Mesendoderm (in vitro differentiated cells): ENCODE data around the gene MAN2A1.

Experiments used
- DNase-seq: peaks from one replicate; pipeline ENCODE4 v3.0.0; 2013
- H2AK5ac ChIP-seq: 2 replicates; pipeline ENCODE4 v1.6.1; 2013; ENCODE audit warnings: low read length, inconsistent platforms
- H2BK120ac ChIP-seq: 2 replicates; pipeline ENCODE4 v1.6.1; 2013; ENCODE audit warnings: low read depth, mild to moderate bottlenecking, low read length, moderate library complexity, mixed read lengths
- H2BK15ac ChIP-seq: replicated peaks from 2 replicates; pipeline ENCODE4 v1.6.1; 2013; ENCODE audit warnings: low read depth, mild to moderate bottlenecking, moderate library complexity
- H2BK5ac ChIP-seq: 2 replicates; pipeline ENCODE4 v1.6.1; 2013; ENCODE audit warnings: low read length, inconsistent platforms
- H3K18ac ChIP-seq: 2 replicates; pipeline ENCODE4 v1.6.1; 2013; ENCODE audit warnings: mild to moderate bottlenecking, low read length, mixed read lengths
- H3K23ac ChIP-seq: one replicate; pipeline ENCODE4 v1.6.1; 2013; ENCODE audit warnings: low read length
- H3K27ac ChIP-seq: 2 replicates; pipeline ENCODE4 v1.5.1; 2013; ENCODE audit warnings: low read depth, mild to moderate bottlenecking, inconsistent platforms, low read length, moderate library complexity
- H3K27me3 ChIP-seq: 2 replicates; pipeline ENCODE4 v1.6.1; 2013; ENCODE audit warnings: low read length, control low read depth, mild to moderate bottlenecking, inconsistent platforms; ENCODE audit not compliant: insufficient read depth, poor library complexity
- H3K36me3 ChIP-seq: 2 replicates; pipeline ENCODE4 v1.6.1; 2013; ENCODE audit warnings: low read length, inconsistent platforms; ENCODE audit not compliant: control insufficient read depth, insufficient read depth
- H3K4ac ChIP-seq: one replicate; pipeline ENCODE4 v1.6.1; 2013; ENCODE audit warnings: low read depth, mild to moderate bottlenecking, low read length, moderate library complexity
- H3K4me1 ChIP-seq: 2 replicates; pipeline ENCODE4 v1.6.1; 2013; ENCODE audit warnings: low read depth, low read length, inconsistent platforms; ENCODE audit not compliant: control insufficient read depth
- H3K4me2 ChIP-seq: 2 replicates; pipeline ENCODE4 v1.6.1; 2013; ENCODE audit warnings: low read length
- H3K4me3 ChIP-seq: 2 replicates; pipeline ENCODE4 v1.5.1; 2013; ENCODE audit warnings: mild to moderate bottlenecking, low read length
- H3K56ac ChIP-seq: one replicate; pipeline ENCODE4 v1.6.1; 2013; ENCODE audit warnings: low read length
- H3K79me1 ChIP-seq: 2 replicates; pipeline ENCODE4 v1.6.1; 2013; ENCODE audit warnings: low read length, inconsistent platforms
- H3K79me2 ChIP-seq: 2 replicates; pipeline ENCODE4 v1.6.1; 2013; ENCODE audit warnings: mild to moderate bottlenecking, low read length; ENCODE audit not compliant: control insufficient read depth, insufficient read depth
- H3K9ac ChIP-seq: 2 replicates; pipeline ENCODE4 v1.6.1; 2013; ENCODE audit warnings: low read length, inconsistent platforms
- H4K5ac ChIP-seq: one replicate; pipeline ENCODE4 v1.6.1; 2013; ENCODE audit warnings: low read length
- H4K8ac ChIP-seq: one replicate; pipeline ENCODE4 v1.6.1; 2013; ENCODE audit warnings: low read depth, mild to moderate bottlenecking, control low read depth, low read length, moderate library complexity
- WGBS: extraction: QIAGEN DNeasy Blood & Tissue Kit; methylation state at CpG from one replicate; pipeline ENCODE4 v1.1.7; 2013; ENCODE audit warnings: low lambda C conversion rate, missing lambda C conversion rate; ENCODE audit not compliant: insufficient coverage; ENCODE audit errors: extremely low coverage; 5-methylcytosine and 5-hydroxymethylcytosine counted together

The MAN2A1 gene

DNA sequence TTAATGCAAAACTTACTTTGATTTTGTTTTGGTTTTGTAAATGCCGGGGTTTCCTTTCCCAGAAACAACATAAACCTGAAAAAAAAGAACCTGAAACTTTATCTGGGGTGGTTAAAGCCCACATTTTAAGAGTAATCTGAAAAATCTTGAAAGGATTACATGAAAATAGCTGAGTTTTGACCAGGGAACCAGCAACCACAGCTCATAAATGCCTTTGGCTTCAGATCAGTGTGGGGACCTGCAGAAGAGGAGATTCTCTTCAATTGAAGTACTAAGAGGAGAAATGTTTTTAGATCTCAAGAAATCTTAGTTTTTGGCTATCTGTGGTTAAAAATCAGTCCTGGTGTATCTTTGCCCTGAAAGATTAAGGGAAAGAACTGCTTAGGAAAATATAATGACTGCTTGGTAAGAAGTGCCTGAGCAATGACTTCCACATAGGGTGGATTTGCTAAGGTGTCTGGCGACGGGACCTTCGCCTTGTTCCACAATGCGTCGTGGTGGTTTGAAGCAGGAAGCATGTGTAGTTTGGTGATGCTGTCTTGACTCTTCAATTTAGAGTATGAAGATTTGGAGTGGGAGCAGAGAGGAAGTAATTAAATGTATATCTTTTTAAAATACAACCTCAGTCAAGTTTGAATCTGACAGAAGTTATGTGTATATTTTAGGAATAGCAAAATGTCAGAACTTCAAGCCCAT lies 186.5 kb downstream of the MAN2A1 start:
- H3K23ac ChIP-seq, result no peak overlapping the region
- H4K5ac ChIP-seq, result no peak overlapping the region
- no peak overlapping the region for H2BK15ac ChIP-seq
- H3K27ac ChIP-seq, result no peak overlapping the region
- H3K56ac ChIP-seq, result no peak overlapping the region
- no peak overlapping the region for H3K9ac ChIP-seq
- no CpG with 5 or more reads among the region's 6 CpGs for WGBS
- no peak overlapping the region for H2BK120ac ChIP-seq
- H3K4me3 ChIP-seq, result no peak overlapping the region
- H3K4me1 ChIP-seq, result no peaks in the 10 kb centered on the region
- no peak overlapping the region for H3K18ac ChIP-seq
- no peaks in the 10 kb centered on the region for H3K36me3 ChIP-seq
- H2AK5ac ChIP-seq, result no peak overlapping the region
- no peak overlapping the region for H3K4me2 ChIP-seq
- no peak overlapping the region for H4K8ac ChIP-seq
- H3K79me1 ChIP-seq, result no peaks in the 10 kb centered on the region
- H2BK5ac ChIP-seq, result no peak overlapping the region
- H3K79me2 ChIP-seq, result no peaks in the 10 kb centered on the region
- H3K4ac ChIP-seq, result no peak overlapping the region
- no peak for DNase-seq
- no peaks in the 10 kb centered on the region for H3K27me3 ChIP-seq

DNA sequence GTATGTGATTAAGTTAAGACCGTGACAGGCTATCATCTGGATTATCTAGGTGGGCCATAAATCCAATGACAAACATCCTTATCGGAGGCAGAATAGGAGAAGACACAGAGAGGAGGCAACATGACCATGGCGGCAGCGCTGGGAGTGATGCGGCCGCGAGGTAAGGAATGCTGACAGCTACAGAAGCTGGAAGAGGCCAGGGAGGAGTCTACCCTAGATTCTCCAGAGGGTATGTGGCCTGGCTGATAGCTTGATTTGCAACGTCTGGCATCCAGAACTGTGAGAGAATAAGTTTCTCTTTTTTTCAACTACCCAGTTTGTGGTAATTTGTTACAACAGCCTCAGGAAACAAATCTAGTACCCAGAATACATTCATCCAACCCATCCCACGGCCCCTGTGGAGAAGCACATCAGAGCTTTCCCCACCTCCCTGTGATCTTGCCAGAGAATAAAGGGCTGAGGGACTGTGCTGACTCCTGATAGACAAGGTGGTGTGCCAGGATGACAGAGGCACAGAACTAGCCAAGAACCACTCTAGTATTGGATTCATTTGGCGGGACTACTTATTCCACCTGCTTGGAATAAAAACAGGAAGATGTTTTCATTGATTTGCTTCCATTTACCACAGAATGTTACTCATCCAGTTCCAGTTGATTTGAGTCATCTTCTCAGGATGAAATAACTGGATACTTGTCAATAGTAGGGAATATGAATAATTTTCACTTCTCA lies 187.4 kb downstream of the MAN2A1 start:
- no peaks in the 10 kb centered on the region for H3K79me2 ChIP-seq
- no peak overlapping the region for H3K4ac ChIP-seq
- no peak overlapping the region for H2BK120ac ChIP-seq
- no peak overlapping the region for H4K8ac ChIP-seq
- H2BK5ac ChIP-seq, result no peak overlapping the region
- no CpG with 5 or more reads among the region's 10 CpGs for WGBS
- H3K27ac ChIP-seq, result no peak overlapping the region
- no peak overlapping the region for H3K9ac ChIP-seq
- H3K4me2 ChIP-seq, result no peak overlapping the region
- no peaks in the 10 kb centered on the region for H3K4me1 ChIP-seq
- no peaks in the 10 kb centered on the region for H3K36me3 ChIP-seq
- H3K18ac ChIP-seq, result no peak overlapping the region
- no peak overlapping the region for H3K23ac ChIP-seq
- H3K79me1 ChIP-seq, result no peaks in the 10 kb centered on the region
- H3K4me3 ChIP-seq, result no peak overlapping the region
- H3K27me3 ChIP-seq, result no peaks in the 10 kb centered on the region
- peak; percentile 21 for DNase-seq
- H2AK5ac ChIP-seq, result no peak overlapping the region
- H2BK15ac ChIP-seq, result no peak overlapping the region
- no peak overlapping the region for H3K56ac ChIP-seq
- no peak overlapping the region for H4K5ac ChIP-seq

DNA sequence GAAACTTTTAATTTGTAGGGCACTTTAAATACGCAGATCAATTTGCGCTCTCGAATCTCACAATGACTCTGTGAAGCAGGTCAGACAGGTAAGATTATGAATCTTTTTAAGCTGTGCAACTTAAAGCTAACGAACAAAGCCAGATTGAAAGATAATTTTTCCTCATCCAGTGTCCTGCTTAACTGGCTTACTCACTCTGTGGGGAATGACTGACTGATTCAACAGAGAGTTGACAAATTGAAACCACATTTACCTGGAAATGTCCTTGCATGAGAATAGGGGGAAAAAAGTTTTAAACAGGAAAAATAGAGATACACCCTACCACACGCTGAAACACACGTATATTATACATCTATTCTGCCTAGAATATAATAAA lies 187.9 kb downstream of the MAN2A1 start:
- Histone ChIP-seq H3K27ac (no peak overlapping the region), H3K9ac (no peak overlapping the region), H3K79me2 (no peaks in the 10 kb centered on the region), H2AK5ac (no peak overlapping the region), H3K56ac (no peak overlapping the region), H2BK120ac (no peak overlapping the region), H3K36me3 (no peaks in the 10 kb centered on the region), H2BK15ac (no peak overlapping the region), H3K4me2 (no peak overlapping the region), H4K8ac (no peak overlapping the region), H3K4ac (no peak overlapping the region), H3K23ac (no peak overlapping the region), H2BK5ac (no peak overlapping the region), H3K4me3 (no peak overlapping the region), H3K79me1 (no peaks in the 10 kb centered on the region), H3K18ac (no peak overlapping the region), H3K4me1 (no peaks in the 10 kb centered on the region), H3K27me3 (no peaks in the 10 kb centered on the region), H4K5ac (no peak overlapping the region)
- no peak for DNase-seq
- WGBS, result no CpG with 5 or more reads among the region's 6 CpGs

DNA sequence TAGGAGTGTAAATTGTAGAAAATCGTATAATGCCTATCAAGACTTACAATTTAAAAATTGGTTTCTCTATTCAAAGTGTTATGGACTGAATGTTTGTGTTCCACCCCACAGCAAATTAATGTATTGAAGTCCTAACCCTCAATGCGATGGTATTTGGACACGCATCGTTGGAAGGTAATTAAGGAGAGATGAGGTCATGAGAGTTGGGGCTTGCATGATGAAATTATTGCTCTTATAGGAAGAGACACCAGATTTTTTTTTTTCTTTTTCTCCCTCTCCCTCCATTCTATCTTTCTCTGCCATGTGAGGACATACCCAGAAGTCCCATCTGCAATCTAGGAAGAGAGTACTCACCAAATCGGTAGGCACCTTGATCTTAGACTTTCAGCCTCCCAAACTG lies 189.2 kb downstream of the MAN2A1 start:
- no peaks in the 10 kb centered on the region for H3K4me1 ChIP-seq
- WGBS, result no CpG with 5 or more reads among the region's 5 CpGs
- no peak for DNase-seq
- no peak overlapping the region for H3K23ac ChIP-seq
- H3K4me2 ChIP-seq, result no peak overlapping the region
- no peak overlapping the region for H3K27ac ChIP-seq
- H4K8ac ChIP-seq, result no peak overlapping the region
- H3K4me3 ChIP-seq, result no peak overlapping the region
- no peak overlapping the region for H2BK15ac ChIP-seq
- H3K79me2 ChIP-seq, result no peaks in the 10 kb centered on the region
- H3K56ac ChIP-seq, result no peak overlapping the region
- no peak overlapping the region for H2AK5ac ChIP-seq
- H3K36me3 ChIP-seq, result no peaks in the 10 kb centered on the region
- no peak overlapping the region for H3K9ac ChIP-seq
- H3K18ac ChIP-seq, result no peak overlapping the region
- H2BK120ac ChIP-seq, result no peak overlapping the region
- no peak overlapping the region for H3K4ac ChIP-seq
- no peaks in the 10 kb centered on the region for H3K27me3 ChIP-seq
- H2BK5ac ChIP-seq, result no peak overlapping the region
- H4K5ac ChIP-seq, result no peak overlapping the region
- H3K79me1 ChIP-seq, result no peaks in the 10 kb centered on the region

DNA sequence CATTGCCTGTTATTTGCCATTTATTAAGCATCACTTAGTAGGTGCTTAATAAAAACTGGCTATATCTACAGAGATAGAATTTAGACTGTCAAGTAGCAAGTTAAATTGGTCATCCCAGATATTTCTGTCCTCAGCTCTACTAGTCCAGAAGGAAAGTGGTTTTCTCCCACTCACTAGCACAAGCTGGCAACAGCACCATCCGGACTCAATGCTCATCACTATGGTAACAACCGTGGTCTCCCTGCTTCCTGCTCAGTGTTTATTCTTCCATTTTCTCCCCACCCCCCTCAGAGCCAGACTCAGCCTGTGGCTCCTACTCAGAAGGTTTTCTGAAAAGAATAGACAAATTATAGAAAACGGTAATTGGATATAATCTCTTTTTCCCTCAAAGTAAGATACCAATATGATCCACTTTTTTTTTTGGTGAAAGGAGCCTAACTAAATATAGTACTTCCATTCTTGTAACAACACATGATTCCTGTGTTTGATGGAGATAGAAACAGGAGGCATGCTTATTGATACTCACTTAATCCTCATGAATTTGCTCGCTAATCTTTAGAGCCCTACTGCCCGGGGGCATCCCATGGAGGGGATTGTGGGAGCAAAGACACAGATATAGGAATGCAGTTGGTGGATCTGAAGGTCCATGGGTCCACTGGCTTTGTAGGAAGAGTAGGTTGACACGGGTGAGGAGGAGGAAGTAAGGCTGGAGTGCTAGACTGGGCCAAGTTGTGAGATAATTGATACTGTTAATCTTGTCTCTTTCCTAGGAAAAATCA lies 191.4 kb downstream of the MAN2A1 start:
- Histone ChIP-seq H4K5ac (no peak overlapping the region), H4K8ac (no peak overlapping the region), H3K4me3 (no peak overlapping the region), H3K27me3 (no peaks in the 10 kb centered on the region), H2AK5ac (no peak overlapping the region), H2BK120ac (no peak overlapping the region), H3K4me1 (no peaks in the 10 kb centered on the region), H3K79me1 (no peaks in the 10 kb centered on the region), H3K9ac (no peak overlapping the region), H2BK15ac (no peak overlapping the region), H3K18ac (no peak overlapping the region), H3K23ac (no peak overlapping the region), H3K56ac (no peak overlapping the region), H2BK5ac (no peak overlapping the region), H3K4me2 (no peak overlapping the region), H3K27ac (no peak overlapping the region), H3K4ac (no peak overlapping the region), H3K79me2 (no peaks in the 10 kb centered on the region), H3K36me3 (no peaks in the 10 kb centered on the region)
- no peak for DNase-seq
- WGBS, result no CpG with 5 or more reads among the region's 6 CpGs
